ENCODE data around the gene ARL4C.

Gene ARL4C

GRCh38 chr2:234514873-234515638, 18.2 kb upstream of the ARL4C start:
- no peaks in the 10 kb centered on the region; the same call in 1 of the 2 replicates for H3K9me3 ChIP-seq (ENCODE audit: insufficient read depth, low read length)
- TF ChIP-seq ZNF274 (IDR thresholded peaks at IDR 0.05; ENCODE audit: low read depth, low read length) (no peak), YY1 (IDR thresholded peaks at IDR 0.05; ENCODE audit: insufficient read depth, insufficient read length) (no peak), SUZ12 (IDR thresholded peaks at IDR 0.05; ENCODE audit: extremely low read depth, insufficient read depth, insufficient read length) (no peak)
- H3K27me3 ChIP-seq (ENCODE audit: insufficient read depth, insufficient read length), result no peaks in the 10 kb centered on the region
- H3K4me3 ChIP-seq (ENCODE audit: insufficient read length, low read depth), result no peak overlapping the region
- no peaks in the 10 kb centered on the region for H3K36me3 ChIP-seq (ENCODE audit: insufficient read depth, insufficient read length, low read length)
- H3K9ac ChIP-seq (ENCODE audit: insufficient read length, low read depth), result no peak overlapping the region
- no peak for DNase-seq (ENCODE audit: low read depth, low spot score)
- no peaks in the 10 kb centered on the region for H3K4me1 ChIP-seq (ENCODE audit: insufficient read depth, insufficient read length)

- TF ChIP-seq SUZ12 (IDR thresholded peaks at IDR 0.05; ENCODE audit: extremely low read depth, insufficient read depth, insufficient read length), result no peak
- no peaks in the 10 kb centered on the region; the same call in 1 of the 2 replicates for H3K9me3 ChIP-seq (ENCODE audit: insufficient read depth, low read length)
- no peak overlapping the region for H3K9ac ChIP-seq (ENCODE audit: insufficient read length, low read depth)
- H3K4me3 ChIP-seq (ENCODE audit: insufficient read length, low read depth), result no peak overlapping the region
- no peak for DNase-seq (ENCODE audit: low read depth, low spot score)
- H3K27me3 ChIP-seq (ENCODE audit: insufficient read depth, insufficient read length), result no peaks in the 10 kb centered on the region
- no peaks in the 10 kb centered on the region for H3K36me3 ChIP-seq (ENCODE audit: insufficient read depth, insufficient read length, low read length)
- no peaks in the 10 kb centered on the region for H3K4me1 ChIP-seq (ENCODE audit: insufficient read depth, insufficient read length)
Measured at GRCh38 chr2:234514099-234514498, 17.2 kb upstream of the ARL4C start.

- no peak for DNase-seq (ENCODE audit: low read depth, low spot score)
- H3K27me3 ChIP-seq (ENCODE audit: insufficient read depth, insufficient read length), result no peaks in the 10 kb centered on the region
- no peak for TF ChIP-seq ZNF274 (IDR thresholded peaks at IDR 0.05; ENCODE audit: low read depth, low read length)
- TF ChIP-seq SUZ12 (IDR thresholded peaks at IDR 0.05; ENCODE audit: extremely low read depth, insufficient read depth, insufficient read length), result no peak
- no peak for TF ChIP-seq YY1 (IDR thresholded peaks at IDR 0.05; ENCODE audit: insufficient read depth, insufficient read length)
- H3K9me3 ChIP-seq (ENCODE audit: insufficient read depth, low read length), result no peaks in the 10 kb centered on the region; the same call in 1 of the 2 replicates
- H3K4me3 ChIP-seq (ENCODE audit: insufficient read length, low read depth), result no peak overlapping the region
- H3K9ac ChIP-seq (ENCODE audit: insufficient read length, low read depth), result no peak overlapping the region
- no peaks in the 10 kb centered on the region for H3K36me3 ChIP-seq (ENCODE audit: insufficient read depth, insufficient read length, low read length)
- no peaks in the 10 kb centered on the region for H3K4me1 ChIP-seq (ENCODE audit: insufficient read depth, insufficient read length)
Measured at GRCh38 chr2:234512884-234513669, 16.2 kb upstream of the ARL4C start.

GRCh38 chr2:234502919-234503285, 6.0 kb upstream of the ARL4C start:
- no peaks in the 10 kb centered on the region for H3K36me3 ChIP-seq (ENCODE audit: insufficient read depth, insufficient read length, low read length)
- TF ChIP-seq ZNF274 (IDR thresholded peaks at IDR 0.05; ENCODE audit: low read depth, low read length), result no peak
- peaks cover 13% of the 10 kb centered on the region for H3K27me3 ChIP-seq (ENCODE audit: insufficient read depth, insufficient read length)
- no peak overlapping the region for H3K9ac ChIP-seq (ENCODE audit: insufficient read length, low read depth)
- no peaks in the 10 kb centered on the region for H3K9me3 ChIP-seq (ENCODE audit: insufficient read depth, low read length)
- no peak overlapping the region for H3K4me3 ChIP-seq (ENCODE audit: insufficient read length, low read depth)
- peaks cover 3% of the 10 kb centered on the region for H3K4me1 ChIP-seq (ENCODE audit: insufficient read depth, insufficient read length)
- no peak for DNase-seq (ENCODE audit: low read depth, low spot score)

GRCh38 chr2:234502285-234502918, 5.5 kb upstream of the ARL4C start:
- Histone ChIP-seq H3K4me1 (ENCODE audit: insufficient read depth, insufficient read length) (peaks cover 3% of the 10 kb centered on the region), H3K36me3 (ENCODE audit: insufficient read depth, insufficient read length, low read length) (no peaks in the 10 kb centered on the region), H3K4me3 (ENCODE audit: insufficient read length, low read depth) (no peak overlapping the region), H3K27me3 (ENCODE audit: insufficient read depth, insufficient read length) (peaks cover 16% of the 10 kb centered on the region), H3K9me3 (ENCODE audit: insufficient read depth, low read length) (no peaks in the 10 kb centered on the region), H3K9ac (ENCODE audit: insufficient read length, low read depth) (no peak overlapping the region)
- no peak for DNase-seq (ENCODE audit: low read depth, low spot score)
- no peak for TF ChIP-seq YY1 (IDR thresholded peaks at IDR 0.05; ENCODE audit: insufficient read depth, insufficient read length)
- no peak for TF ChIP-seq SUZ12 (IDR thresholded peaks at IDR 0.05; ENCODE audit: extremely low read depth, insufficient read depth, insufficient read length)
- TF ChIP-seq ZNF274 (IDR thresholded peaks at IDR 0.05; ENCODE audit: low read depth, low read length), result no peak

GRCh38 chr2:234500394-234501006, 3.6 kb upstream of the ARL4C start:
- TF ChIP-seq ZNF274 (IDR thresholded peaks at IDR 0.05; ENCODE audit: low read depth, low read length) (no peak), YY1 (IDR thresholded peaks at IDR 0.05; ENCODE audit: insufficient read depth, insufficient read length) (no peak), SUZ12 (IDR thresholded peaks at IDR 0.05; ENCODE audit: extremely low read depth, insufficient read depth, insufficient read length) (no peak)
- peaks cover 20% of the 10 kb centered on the region for H3K27me3 ChIP-seq (ENCODE audit: insufficient read depth, insufficient read length)
- no peaks in the 10 kb centered on the region for H3K9me3 ChIP-seq (ENCODE audit: insufficient read depth, low read length)
- no peak overlapping the region for H3K4me3 ChIP-seq (ENCODE audit: insufficient read length, low read depth)
- no peak for DNase-seq (ENCODE audit: low read depth, low spot score)
- no peak overlapping the region for H3K9ac ChIP-seq (ENCODE audit: insufficient read length, low read depth)
- H3K36me3 ChIP-seq (ENCODE audit: insufficient read depth, insufficient read length, low read length), result peaks cover 7% of the 10 kb centered on the region
- H3K4me1 ChIP-seq (ENCODE audit: insufficient read depth, insufficient read length), result peaks cover 3% of the 10 kb centered on the region
